Measurements from ENCODE around the gene TNFSF15. TPM values are rescaled to one million over a fixed set of nuclear protein-coding genes. Genes with fewer than 3 reads are reported as not detected.

Gene TNFSF15
- total and polyA plus RNA-seq, 2 experiments from 2014 or later: 0.06 to 0.07 TPM

- no peak for TF ChIP-seq ZNF462 (CRISPR knock-in tag; IDR thresholded peaks at IDR 0.05)
Observed at GRCh38 chr9:114823441-114823840, 17.6 kb upstream of the TNFSF15 start (continued).

GRCh38 chr9:114822708-114823107, 16.9 kb upstream of the TNFSF15 start:
- ATAC-seq: no peak
- H2AFZ ChIP-seq: no peak overlapping the region
- no peak for TF ChIP-seq POLR2AphosphoS5 (IDR thresholded peaks at IDR 0.05; ENCODE audit: low read depth)
- TF ChIP-seq ZNF114 (CRISPR knock-in tag; IDR thresholded peaks at IDR 0.05): no peak
- TF ChIP-seq, protein P1, sequence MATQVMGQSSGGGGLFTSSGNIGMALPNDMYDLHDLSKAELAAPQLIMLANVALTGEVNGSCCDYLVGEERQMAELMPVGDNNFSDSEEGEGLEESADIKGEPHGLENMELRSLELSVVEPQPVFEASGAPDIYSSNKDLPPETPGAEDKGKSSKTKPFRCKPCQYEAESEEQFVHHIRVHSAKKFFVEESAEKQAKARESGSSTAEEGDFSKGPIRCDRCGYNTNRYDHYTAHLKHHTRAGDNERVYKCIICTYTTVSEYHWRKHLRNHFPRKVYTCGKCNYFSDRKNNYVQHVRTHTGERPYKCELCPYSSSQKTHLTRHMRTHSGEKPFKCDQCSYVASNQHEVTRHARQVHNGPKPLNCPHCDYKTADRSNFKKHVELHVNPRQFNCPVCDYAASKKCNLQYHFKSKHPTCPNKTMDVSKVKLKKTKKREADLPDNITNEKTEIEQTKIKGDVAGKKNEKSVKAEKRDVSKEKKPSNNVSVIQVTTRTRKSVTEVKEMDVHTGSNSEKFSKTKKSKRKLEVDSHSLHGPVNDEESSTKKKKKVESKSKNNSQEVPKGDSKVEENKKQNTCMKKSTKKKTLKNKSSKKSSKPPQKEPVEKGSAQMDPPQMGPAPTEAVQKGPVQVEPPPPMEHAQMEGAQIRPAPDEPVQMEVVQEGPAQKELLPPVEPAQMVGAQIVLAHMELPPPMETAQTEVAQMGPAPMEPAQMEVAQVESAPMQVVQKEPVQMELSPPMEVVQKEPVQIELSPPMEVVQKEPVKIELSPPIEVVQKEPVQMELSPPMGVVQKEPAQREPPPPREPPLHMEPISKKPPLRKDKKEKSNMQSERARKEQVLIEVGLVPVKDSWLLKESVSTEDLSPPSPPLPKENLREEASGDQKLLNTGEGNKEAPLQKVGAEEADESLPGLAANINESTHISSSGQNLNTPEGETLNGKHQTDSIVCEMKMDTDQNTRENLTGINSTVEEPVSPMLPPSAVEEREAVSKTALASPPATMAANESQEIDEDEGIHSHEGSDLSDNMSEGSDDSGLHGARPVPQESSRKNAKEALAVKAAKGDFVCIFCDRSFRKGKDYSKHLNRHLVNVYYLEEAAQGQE (IDR thresholded peaks at IDR 0.05; ENCODE audit: unreplicated experiment): no peak
- TF ChIP-seq JUNB (IDR thresholded peaks at IDR 0.05; ENCODE audit: unreplicated experiment): no peak
- TF ChIP-seq EZH2 (IDR thresholded peaks at IDR 0.05; ENCODE audit: low read depth, unreplicated experiment): no peak
- no peak for TF ChIP-seq ETS1 (IDR thresholded peaks at IDR 0.05)
- no peak for TF ChIP-seq NANOG (IDR thresholded peaks at IDR 0.05; ENCODE audit: borderline replicate concordance)
- TF ChIP-seq CREB1 (CRISPR knock-in tag; IDR thresholded peaks at IDR 0.05; ENCODE audit: low read depth): no peak
- no peak for TF ChIP-seq STAT1 (IDR thresholded peaks at IDR 0.05; ENCODE audit: unreplicated experiment)

More at GRCh38 chr9:114822708-114823107, 16.9 kb upstream of the TNFSF15 start:
- no peaks in the 10 kb centered on the region for H3K4me1 ChIP-seq (ENCODE audit: insufficient read depth)
- Mint-ChIP-seq H3K4me1 (no peaks in the 10 kb centered on the region), H3K27ac (no peak overlapping the region), H3K27me3 (ENCODE audit: insufficient read depth, low read depth, poor library complexity) (peaks cover 4% of the 10 kb centered on the region), H3K4me3 (no peak overlapping the region), H3K36me3 (ENCODE audit: low read depth) (no peaks in the 10 kb centered on the region), H3K9me3 (no peaks in the 10 kb centered on the region)
- no peak overlapping the region for H3K4me3 ChIP-seq
- no peaks in the 10 kb centered on the region for H3K27me3 ChIP-seq (ENCODE audit: insufficient read depth)
- H4K20me1 ChIP-seq (replicated peaks; ENCODE audit: insufficient read depth): no peaks in the 10 kb centered on the region
- no peaks in the 10 kb centered on the region for H3F3A ChIP-seq (replicated peaks; ENCODE audit: low read depth)
- DNase-seq (ENCODE audit: low spot score): no peak
- no peaks in the 10 kb centered on the region for H3K79me2 ChIP-seq (replicated peaks; ENCODE audit: insufficient read depth)
- H3K27ac ChIP-seq (ENCODE audit: low read depth): no peak overlapping the region
- H3K9me2 ChIP-seq (ENCODE audit: insufficient read depth): no peaks in the 10 kb centered on the region
- no peaks in the 10 kb centered on the region for H3K36me3 ChIP-seq (ENCODE audit: insufficient read depth)
- H3K4me2 ChIP-seq: no peak overlapping the region

Measured in GM23338 (cell line).